Astrocyte of the spinal cord (primary cell): ENCODE results near the gene LRP1B.

Experiments
- DNase-seq: peaks from one replicate; pipeline ENCODE4 v3.0.0; 2011; ENCODE audit warnings: low read depth, low spot score
- H3K4me3 ChIP-seq: 2 replicates; pipeline ENCODE4 v1.5.1; 2011; ENCODE audit warnings: low read depth, mild to moderate bottlenecking, low read length, moderate library complexity
- in situ Hi-C: cut with HindIII; loops from 2 replicates; pipeline ENCODE4 v1.10.0; 2017; ENCODE audit warnings: low sequenced_read_pairs
- TF ChIP-seq, protein P1 (sequence below): IDR thresholded peaks from 2 replicates; pipeline ENCODE4 v1.5.1; 2012; ENCODE audit warnings: low read depth, mild to moderate bottlenecking, low read length, inconsistent platforms

The LRP1B gene

DNA sequence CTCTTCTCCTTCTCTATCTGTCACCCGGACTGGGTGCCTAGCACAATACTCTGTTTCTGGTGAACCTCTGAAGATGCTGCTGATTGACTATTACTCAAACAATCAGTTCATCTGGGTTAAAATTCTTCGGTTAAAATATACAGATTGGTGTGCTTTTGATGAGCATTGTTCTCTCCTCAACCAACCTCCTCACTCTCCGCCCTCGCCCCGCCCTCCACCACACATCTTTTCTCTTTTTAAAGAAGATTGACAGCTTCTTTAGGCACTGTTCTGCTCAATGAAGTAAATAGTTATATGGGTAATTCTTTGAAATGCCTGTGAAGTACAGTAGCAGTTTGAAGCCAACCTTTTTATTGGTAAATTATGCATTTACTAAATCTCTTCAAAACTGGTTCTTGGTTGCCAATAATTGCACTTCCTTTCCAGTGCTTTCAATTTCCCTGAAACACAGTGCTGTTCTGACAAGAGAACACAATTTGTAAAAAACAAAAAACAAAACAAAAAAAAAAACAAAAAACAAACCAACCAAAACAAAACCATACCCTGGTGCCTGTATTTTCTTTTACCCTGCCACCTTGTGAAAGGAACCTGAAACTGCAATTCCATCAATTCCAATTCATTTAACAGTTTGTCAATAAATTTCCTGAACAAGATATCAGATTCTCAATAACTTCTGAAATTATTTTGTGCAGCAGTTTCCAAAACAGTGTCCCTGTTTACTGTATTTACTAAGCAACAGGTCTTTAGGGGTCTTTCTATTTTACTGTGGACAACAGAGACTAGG, 188.6 kb downstream of the LRP1B start:
- no peak overlapping the region for H3K4me3 ChIP-seq
- no peak for DNase-seq
- TF ChIP-seq, protein P1, sequence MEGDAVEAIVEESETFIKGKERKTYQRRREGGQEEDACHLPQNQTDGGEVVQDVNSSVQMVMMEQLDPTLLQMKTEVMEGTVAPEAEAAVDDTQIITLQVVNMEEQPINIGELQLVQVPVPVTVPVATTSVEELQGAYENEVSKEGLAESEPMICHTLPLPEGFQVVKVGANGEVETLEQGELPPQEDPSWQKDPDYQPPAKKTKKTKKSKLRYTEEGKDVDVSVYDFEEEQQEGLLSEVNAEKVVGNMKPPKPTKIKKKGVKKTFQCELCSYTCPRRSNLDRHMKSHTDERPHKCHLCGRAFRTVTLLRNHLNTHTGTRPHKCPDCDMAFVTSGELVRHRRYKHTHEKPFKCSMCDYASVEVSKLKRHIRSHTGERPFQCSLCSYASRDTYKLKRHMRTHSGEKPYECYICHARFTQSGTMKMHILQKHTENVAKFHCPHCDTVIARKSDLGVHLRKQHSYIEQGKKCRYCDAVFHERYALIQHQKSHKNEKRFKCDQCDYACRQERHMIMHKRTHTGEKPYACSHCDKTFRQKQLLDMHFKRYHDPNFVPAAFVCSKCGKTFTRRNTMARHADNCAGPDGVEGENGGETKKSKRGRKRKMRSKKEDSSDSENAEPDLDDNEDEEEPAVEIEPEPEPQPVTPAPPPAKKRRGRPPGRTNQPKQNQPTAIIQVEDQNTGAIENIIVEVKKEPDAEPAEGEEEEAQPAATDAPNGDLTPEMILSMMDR: peak; percentile 39
- in situ Hi-C loops: no loop called here

DNA sequence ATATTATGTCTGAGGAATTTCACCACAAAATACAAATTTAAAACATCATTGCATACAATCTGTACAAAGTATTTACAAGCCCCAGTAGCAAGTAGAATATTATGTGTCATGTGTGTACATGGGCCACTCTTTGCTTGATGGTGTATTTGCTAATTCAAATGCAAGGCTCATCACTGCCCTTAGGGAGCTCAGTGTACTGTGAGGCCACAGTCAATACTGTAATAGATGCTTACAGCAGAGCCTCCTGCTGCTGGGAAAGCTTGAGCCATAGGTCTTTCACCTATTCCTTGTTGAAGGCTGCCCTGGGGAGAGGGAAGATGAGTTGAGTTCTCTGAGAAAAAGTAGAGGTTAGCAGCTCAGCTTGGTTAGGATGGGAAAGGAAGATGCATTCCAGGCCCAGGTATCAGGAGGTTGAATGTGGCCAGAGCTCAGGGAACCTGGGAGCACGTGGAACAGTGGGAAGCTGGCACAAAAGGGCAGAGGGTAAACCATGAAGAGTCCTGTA, 189.6 kb downstream of the LRP1B start:
- in situ Hi-C loops: no loop called here
- no peak overlapping the region for H3K4me3 ChIP-seq
- no peak for DNase-seq
- TF ChIP-seq, protein P1: no peak

DNA sequence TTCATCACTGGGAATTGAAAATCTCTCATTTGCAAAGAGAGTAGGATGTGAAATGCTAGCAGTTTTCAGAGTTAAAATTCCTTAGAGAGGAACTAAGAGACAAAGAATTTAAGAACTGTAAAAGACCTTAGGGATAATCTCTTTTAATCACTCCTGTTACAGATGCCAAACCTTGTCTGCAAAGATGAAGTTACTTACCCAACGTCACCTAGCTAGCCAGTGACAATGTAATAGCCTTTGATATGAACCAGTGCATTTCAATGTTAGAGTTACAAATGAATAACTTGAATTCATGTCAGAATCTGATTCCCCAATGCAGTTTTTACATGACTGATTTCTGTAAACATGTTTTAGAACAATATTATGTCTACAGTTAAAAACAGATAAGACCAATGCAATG, 190.1 kb downstream of the LRP1B start:
- in situ Hi-C loops: no loop called here
- no peak for DNase-seq
- TF ChIP-seq, protein P1: no peak
- H3K4me3 ChIP-seq: no peak overlapping the region

DNA sequence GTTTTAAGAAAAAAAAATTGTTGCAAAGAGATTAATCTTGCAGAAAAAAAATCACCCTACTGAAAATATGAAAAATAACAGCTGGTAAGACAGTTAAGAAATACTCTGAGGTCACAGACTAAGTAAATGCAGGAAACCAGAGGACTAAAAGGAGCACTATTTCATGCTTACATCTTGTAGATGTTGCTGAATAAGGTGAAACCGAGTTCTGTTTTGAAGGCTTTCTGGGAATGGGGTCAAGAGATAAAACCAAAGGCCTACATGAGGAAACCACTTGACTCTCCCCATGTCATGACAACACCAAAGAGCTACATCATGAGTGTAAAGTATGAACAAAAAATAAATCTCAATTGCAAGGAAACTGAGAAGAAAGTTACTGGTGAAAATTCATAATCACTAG, 197.6 kb downstream of the LRP1B start:
- in situ Hi-C loops: no loop called here
- no peak overlapping the region for H3K4me3 ChIP-seq
- TF ChIP-seq, protein P1: no peak
- DNase-seq: no peak

DNA sequence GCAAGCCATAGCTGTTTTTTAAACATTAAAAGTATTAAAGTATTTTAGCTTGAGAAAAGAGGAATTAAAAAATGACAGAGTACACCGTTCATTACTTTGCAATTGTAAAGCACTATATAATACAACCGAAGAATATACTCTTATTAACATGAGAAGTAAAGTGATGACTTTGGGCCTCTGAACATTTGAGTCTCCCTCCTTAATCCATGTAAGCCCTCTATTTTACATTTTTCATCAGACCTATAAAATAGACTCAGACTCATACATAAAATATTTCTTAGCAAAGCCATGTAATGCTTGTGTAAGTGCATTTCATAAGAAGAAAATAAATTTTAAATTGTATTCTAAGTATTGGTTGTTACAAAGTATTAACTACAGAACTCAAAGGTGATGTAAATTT, 198.6 kb downstream of the LRP1B start:
- in situ Hi-C loops: no loop called here
- no peak for DNase-seq
- TF ChIP-seq, protein P1: no peak
- no peak overlapping the region for H3K4me3 ChIP-seq

DNA sequence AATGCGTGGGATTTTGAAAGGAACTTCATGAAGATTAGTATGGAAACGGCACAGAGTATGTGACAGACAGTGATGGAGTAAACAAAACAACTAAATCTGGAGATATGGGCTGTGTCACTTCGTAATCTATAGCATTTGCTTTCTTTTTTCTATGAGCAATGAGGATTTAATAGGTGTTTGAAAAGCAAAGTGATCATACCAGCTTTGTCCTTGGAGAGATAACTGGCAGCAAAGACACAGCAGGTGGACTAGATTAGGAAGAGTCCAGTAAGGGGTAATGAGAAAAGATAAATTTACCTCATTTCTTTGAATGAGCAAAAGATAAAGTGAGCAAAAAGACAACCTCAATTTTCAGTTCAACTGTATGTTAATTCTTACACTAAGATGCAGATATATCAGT, 199.0 kb downstream of the LRP1B start:
- in situ Hi-C loops: no loop called here

More for the DNA sequence above, 199.0 kb downstream of the LRP1B start:
- no peak overlapping the region for H3K4me3 ChIP-seq
- no peak for DNase-seq
- TF ChIP-seq, protein P1: no peak
